Adrenal gland (tissue), 5 donors: Measurements from ENCODE around the gene NRP1.

ENCODE experiments used
- CTCF ChIP-seq, 6 experiments: fragments of 450-650 bp in 4 of 6; fragments of 200-600 bp in 2 of 6; sonication (generic) in 1 of 6; IDR thresholded peaks; 1 replicate in 5 of 6; 2 replicates in 1 of 6; pipeline versions ENCODE4 v1.5.1 to v1.8.0; 2016 to 2021; ENCODE audit warnings: antibody characterized with exemption in 6 of 6, mild to moderate bottlenecking in 2 of 6, moderate library complexity in 1 of 6
- POLR2A ChIP-seq, 2 donors: fragments of 450-650 bp; IDR thresholded peaks; one replicate each; pipeline ENCODE4 v1.6.1; 2017; ENCODE audit warnings: antibody characterized with exemption in 2 of 2, mild to moderate bottlenecking in 2 of 2, moderate library complexity in 1 of 2
- donor health status: DM: no; HTN: no; CAD: no.

DNA sequence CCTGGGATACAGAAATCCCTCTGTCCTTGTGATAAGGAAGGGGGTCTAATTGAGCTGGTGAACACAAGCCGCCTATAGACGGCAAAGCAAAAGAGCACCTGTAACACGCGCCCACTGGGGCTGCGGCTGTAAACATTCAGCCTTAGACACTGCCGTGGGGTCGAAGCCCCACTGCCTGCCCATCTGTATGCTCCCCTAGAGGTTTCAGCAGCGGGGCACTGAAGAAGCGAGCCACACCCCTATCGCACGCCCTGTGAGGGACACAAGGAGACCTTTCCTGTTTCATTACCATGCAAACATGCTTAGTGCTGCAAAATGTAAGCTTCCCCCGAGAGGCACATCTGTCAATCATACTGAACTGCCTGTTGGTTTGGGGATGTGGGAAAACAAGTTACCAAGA is 82.1 kb downstream of the NRP1 start:
- no peak for TF ChIP-seq CTCF (IDR thresholded peaks at IDR 0.05)
- TF ChIP-seq POLR2A (IDR thresholded peaks at IDR 0.05), result no peak
